Smooth muscle cell (in vitro differentiated cells): ENCODE results near the gene GOLPH3. TPM values are rescaled to one million over a fixed set of nuclear protein-coding genes. Genes with fewer than 3 reads are reported as not detected.

Experiments used
- DNase-seq: peaks from one replicate; lab custom pipeline; 2025; ENCODE audit not compliant: unreplicated experiment; lab: John Stamatoyannopoulos, UW
- H2AFZ ChIP-seq: fragments of 200-600 bp; sonication (generic); 2 replicates; pipeline ENCODE4 v1.6.0; 2016; ENCODE audit warnings: antibody characterized with exemption, low read depth, mild to moderate bottlenecking
- H3F3A ChIP-seq: fragments of 200-600 bp; sonication (generic); 2 replicates; pipeline ENCODE4 v1.6.0; 2017; ENCODE audit warnings: antibody characterized with exemption, low read depth
- H3K27ac ChIP-seq: fragments of 200-600 bp; sonication (generic); 2 replicates; pipeline ENCODE4 v1.5.1; 2016; ENCODE audit warnings: low read depth, mild to moderate bottlenecking
- H3K27me3 ChIP-seq: fragments of 200-600 bp; sonication (generic); 2 replicates; pipeline ENCODE4 v1.6.1; 2016; ENCODE audit warnings: low read depth, mild to moderate bottlenecking
- H3K36me3 ChIP-seq: fragments of 200-600 bp; sonication (generic); 2 replicates; pipeline ENCODE4 v1.5.1; 2016; ENCODE audit warnings: low read depth
- H3K4me1 ChIP-seq: fragments of 200-600 bp; sonication (generic); 2 replicates; pipeline ENCODE4 v1.5.1; 2016; ENCODE audit warnings: low read depth
- H3K4me2 ChIP-seq: fragments of 200-600 bp; sonication (generic); 2 replicates; pipeline ENCODE4 v1.6.0; 2016; ENCODE audit warnings: mild to moderate bottlenecking
- H3K4me3 ChIP-seq: fragments of 200-600 bp; sonication (generic); 2 replicates; pipeline ENCODE4 v1.5.1; 2016; ENCODE audit warnings: mild to moderate bottlenecking
- H3K79me2 ChIP-seq: fragments of 200-600 bp; sonication (generic); 2 replicates; pipeline ENCODE4 v1.6.0; 2016; ENCODE audit warnings: low read depth, mild to moderate bottlenecking
- H3K9ac ChIP-seq: fragments of 200-600 bp; sonication (generic); 2 replicates; pipeline ENCODE4 v1.6.0; 2016; ENCODE audit warnings: low read depth
- H3K9me3 ChIP-seq: fragments of 200-600 bp; sonication (generic); replicated peaks from 2 replicates; pipeline ENCODE4 v1.5.1; 2016; ENCODE audit warnings: low read depth
- H4K20me1 ChIP-seq: fragments of 200-600 bp; sonication (generic); 2 replicates; pipeline ENCODE4 v1.6.0; 2016; ENCODE audit warnings: low read depth
- WGBS: methylation state at CpG from one replicate; pipeline ENCODE4 v1.1.7; 2016; ENCODE audit warnings: low lambda C conversion rate; 5-methylcytosine and 5-hydroxymethylcytosine counted together
- polyA plus RNA-seq: library from polyadenylated mRNA; unstranded; fragments of >200 nt; fragmentation: Nextera tagmentation; extraction: Ambion mirVana; gene quantifications from 2 replicates; pipeline ENCODE4 v1.2.1, GENCODE V29; 2016
- total RNA-seq: library from RNA; depleted of rRNA; stranded (reverse); fragments of >200 nt; gene quantifications from 2 replicates; pipeline ENCODE4 v1.2.3, GENCODE V29; 2014
- TF ChIP-seq, protein P1 (sequence below): fragments of 200-600 bp; sonication (generic); IDR thresholded peaks from 2 replicates; pipeline ENCODE4 v1.5.1; 2017; ENCODE audit warnings: borderline replicate concordance, mild to moderate bottlenecking, antibody characterized with exemption; ENCODE audit not compliant: insufficient read depth, poor library complexity, severe bottlenecking

The GOLPH3 gene
- total and polyA plus RNA-seq, 2 experiments from 2014 or later = 95.3 to 108 TPM

GRCh38 chr5:32151198-32151597 is 22.9 kb downstream of the GOLPH3 start:
- H4K20me1 ChIP-seq = peaks cover 100% of the 10 kb centered on the region
- H3K9ac ChIP-seq = no peak overlapping the region
- no peak for DNase-seq
- no peak overlapping the region for H2AFZ ChIP-seq
- peaks cover 100% of the 10 kb centered on the region for H3K79me2 ChIP-seq
- no peaks in the 10 kb centered on the region for H3K9me3 ChIP-seq
- no peaks in the 10 kb centered on the region for H3F3A ChIP-seq
- no peak overlapping the region for H3K4me2 ChIP-seq
- no peaks in the 10 kb centered on the region for H3K36me3 ChIP-seq
- H3K4me1 ChIP-seq = no peaks in the 10 kb centered on the region
- WGBS = 88% methylated on average over 6 of the region's 6 CpGs
- TF ChIP-seq, protein P1, sequence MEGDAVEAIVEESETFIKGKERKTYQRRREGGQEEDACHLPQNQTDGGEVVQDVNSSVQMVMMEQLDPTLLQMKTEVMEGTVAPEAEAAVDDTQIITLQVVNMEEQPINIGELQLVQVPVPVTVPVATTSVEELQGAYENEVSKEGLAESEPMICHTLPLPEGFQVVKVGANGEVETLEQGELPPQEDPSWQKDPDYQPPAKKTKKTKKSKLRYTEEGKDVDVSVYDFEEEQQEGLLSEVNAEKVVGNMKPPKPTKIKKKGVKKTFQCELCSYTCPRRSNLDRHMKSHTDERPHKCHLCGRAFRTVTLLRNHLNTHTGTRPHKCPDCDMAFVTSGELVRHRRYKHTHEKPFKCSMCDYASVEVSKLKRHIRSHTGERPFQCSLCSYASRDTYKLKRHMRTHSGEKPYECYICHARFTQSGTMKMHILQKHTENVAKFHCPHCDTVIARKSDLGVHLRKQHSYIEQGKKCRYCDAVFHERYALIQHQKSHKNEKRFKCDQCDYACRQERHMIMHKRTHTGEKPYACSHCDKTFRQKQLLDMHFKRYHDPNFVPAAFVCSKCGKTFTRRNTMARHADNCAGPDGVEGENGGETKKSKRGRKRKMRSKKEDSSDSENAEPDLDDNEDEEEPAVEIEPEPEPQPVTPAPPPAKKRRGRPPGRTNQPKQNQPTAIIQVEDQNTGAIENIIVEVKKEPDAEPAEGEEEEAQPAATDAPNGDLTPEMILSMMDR = no peak
- no peak overlapping the region for H3K27ac ChIP-seq
- H3K27me3 ChIP-seq = no peaks in the 10 kb centered on the region
- no peak overlapping the region for H3K4me3 ChIP-seq

GRCh38 chr5:32150366-32150765 is 23.8 kb downstream of the GOLPH3 start:
- H4K20me1 ChIP-seq = peaks cover 100% of the 10 kb centered on the region

GRCh38 chr5:32147959-32148358 is 26.2 kb downstream of the GOLPH3 start:
- Histone ChIP-seq H3K4me2 (peak overlapping the region; percentile 11), H4K20me1 (peaks cover 97% of the 10 kb centered on the region), H3K4me3 (no peak overlapping the region), H3K79me2 (peaks cover 97% of the 10 kb centered on the region), H3K9me3 (no peaks in the 10 kb centered on the region), H3K4me1 (no peaks in the 10 kb centered on the region), H2AFZ (no peak overlapping the region), H3F3A (no peaks in the 10 kb centered on the region), H3K36me3 (no peaks in the 10 kb centered on the region), H3K27me3 (no peaks in the 10 kb centered on the region), H3K27ac (peak overlapping the region; percentile 2), H3K9ac (no peak overlapping the region)
- whole genome bisulfite sequencing = 53% methylated on average over 4 of the region's 4 CpGs
- DNase-seq = no peak
- TF ChIP-seq, protein P1 = no peak

More at GRCh38 chr5:32150366-32150765, 23.8 kb downstream of the GOLPH3 start:
- Histone ChIP-seq H3K79me2 (peaks cover 100% of the 10 kb centered on the region), H3K4me2 (no peak overlapping the region), H3K9ac (no peak overlapping the region), H3K36me3 (no peaks in the 10 kb centered on the region), H3K27ac (no peak overlapping the region), H3F3A (no peaks in the 10 kb centered on the region), H3K9me3 (no peaks in the 10 kb centered on the region), H3K4me3 (no peak overlapping the region), H2AFZ (no peak overlapping the region), H3K27me3 (no peaks in the 10 kb centered on the region), H3K4me1 (no peaks in the 10 kb centered on the region)
- 100% methylated on average over 1 of the region's 1 CpG for WGBS
- TF ChIP-seq, protein P1 = no peak
- no peak for DNase-seq

DNA sequence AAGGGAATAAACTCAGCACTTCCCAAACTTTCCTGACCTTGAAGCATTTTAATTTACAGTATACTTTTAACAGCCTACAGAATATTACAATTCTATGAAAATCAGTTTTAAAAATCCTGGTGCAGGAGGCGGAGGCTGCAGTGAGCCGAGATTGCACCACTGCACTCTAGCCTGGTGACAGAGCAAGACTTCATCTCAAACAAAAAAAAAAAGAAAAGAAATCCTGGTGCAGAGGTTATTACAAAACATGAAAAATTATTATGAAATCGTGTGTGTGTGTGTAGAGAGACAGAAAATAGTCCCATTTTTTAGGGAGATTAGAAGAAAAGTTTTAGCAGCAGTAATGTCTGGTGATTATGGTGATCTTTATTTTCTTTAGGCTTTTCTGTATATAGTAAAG is 26.9 kb downstream of the GOLPH3 start:
- TF ChIP-seq, protein P1 = no peak
- H3K27ac ChIP-seq = peak overlapping the region; percentile 2
- no peak overlapping the region for H3K4me2 ChIP-seq
- H3K9me3 ChIP-seq = no peaks in the 10 kb centered on the region
- H3F3A ChIP-seq = no peaks in the 10 kb centered on the region
- H3K79me2 ChIP-seq = peaks cover 90% of the 10 kb centered on the region
- H3K4me3 ChIP-seq = no peak overlapping the region
- WGBS = 77% methylated on average over 3 of the region's 3 CpGs
- no peak overlapping the region for H2AFZ ChIP-seq
- no peaks in the 10 kb centered on the region for H3K4me1 ChIP-seq
- H3K9ac ChIP-seq = no peak overlapping the region
- H3K36me3 ChIP-seq = no peaks in the 10 kb centered on the region
- no peaks in the 10 kb centered on the region for H3K27me3 ChIP-seq
- peaks cover 90% of the 10 kb centered on the region for H4K20me1 ChIP-seq
- no peak for DNase-seq
